Stimulated activated CD8-positive, alpha-beta memory T cell treated with anti-CD3 and anti-CD28 coated beads, Interleukin-15, amount 100 ng/mL, for 4 hours (primary cell): ENCODE measurements around the gene MTMR10.

Experiments
- DNase-seq, 2 donors: peaks; one replicate each; pipeline ENCODE4 v3.0.0-alpha.2; 2020; ENCODE audit warnings: low read depth in 2 of 2

Gene MTMR10, protein sequence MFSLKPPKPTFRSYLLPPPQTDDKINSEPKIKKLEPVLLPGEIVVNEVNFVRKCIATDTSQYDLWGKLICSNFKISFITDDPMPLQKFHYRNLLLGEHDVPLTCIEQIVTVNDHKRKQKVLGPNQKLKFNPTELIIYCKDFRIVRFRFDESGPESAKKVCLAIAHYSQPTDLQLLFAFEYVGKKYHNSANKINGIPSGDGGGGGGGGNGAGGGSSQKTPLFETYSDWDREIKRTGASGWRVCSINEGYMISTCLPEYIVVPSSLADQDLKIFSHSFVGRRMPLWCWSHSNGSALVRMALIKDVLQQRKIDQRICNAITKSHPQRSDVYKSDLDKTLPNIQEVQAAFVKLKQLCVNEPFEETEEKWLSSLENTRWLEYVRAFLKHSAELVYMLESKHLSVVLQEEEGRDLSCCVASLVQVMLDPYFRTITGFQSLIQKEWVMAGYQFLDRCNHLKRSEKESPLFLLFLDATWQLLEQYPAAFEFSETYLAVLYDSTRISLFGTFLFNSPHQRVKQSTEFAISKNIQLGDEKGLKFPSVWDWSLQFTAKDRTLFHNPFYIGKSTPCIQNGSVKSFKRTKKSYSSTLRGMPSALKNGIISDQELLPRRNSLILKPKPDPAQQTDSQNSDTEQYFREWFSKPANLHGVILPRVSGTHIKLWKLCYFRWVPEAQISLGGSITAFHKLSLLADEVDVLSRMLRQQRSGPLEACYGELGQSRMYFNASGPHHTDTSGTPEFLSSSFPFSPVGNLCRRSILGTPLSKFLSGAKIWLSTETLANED

DNA sequence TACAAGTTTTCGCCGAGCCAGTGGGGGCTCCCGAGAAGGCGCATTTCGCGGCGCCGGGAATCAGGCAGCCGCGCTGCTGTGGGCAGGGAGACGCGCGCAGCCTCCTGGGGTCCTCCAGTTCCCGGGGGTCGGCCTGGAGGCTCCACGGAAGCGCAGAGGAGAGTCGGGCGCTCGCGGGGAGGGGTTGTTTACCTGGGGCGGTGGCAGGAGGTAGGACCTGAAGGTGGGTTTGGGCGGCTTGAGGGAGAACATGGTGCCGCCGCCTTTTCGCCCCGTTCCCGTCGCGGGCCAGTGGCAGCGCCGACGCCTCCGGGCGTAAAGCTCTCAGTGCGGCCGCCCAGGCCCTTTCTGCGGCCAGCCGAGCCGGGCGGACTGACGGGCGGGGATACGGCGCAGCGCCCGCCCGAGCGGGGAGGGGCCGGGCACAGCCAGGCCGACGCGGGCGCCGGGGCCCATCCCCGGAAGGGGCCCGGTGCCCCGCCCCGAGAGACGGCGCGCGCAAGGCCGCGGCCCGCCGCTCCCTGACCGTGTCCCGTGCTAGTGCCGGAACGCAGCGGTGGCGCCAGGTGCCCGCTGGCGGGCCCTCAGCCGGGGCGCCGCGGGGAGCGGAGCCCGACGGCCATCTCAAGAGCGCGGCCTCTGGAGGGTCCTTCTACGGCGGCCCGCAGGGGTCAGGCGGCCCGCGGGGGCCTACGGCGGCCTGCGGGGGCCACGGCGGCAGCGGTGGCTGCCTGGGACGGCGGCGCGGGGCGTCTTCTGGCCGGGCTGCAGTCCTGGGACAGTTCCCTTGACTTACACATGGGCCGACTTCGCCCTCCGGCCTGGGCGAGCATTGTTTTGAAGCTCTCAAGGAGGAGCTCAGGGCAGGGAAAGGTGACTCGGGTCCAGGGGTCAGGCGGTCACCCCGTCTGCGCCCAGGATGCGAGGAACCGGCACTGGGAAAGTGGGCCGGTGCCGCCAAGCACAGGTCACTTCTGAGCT lies at the start of gene MTMR10:
MTMR10 (minus strand) TSS at position 374 of the 981 bp plus-strand sequence; CDS start at position 252, 122 bp downstream.
- DNase-seq = peak; percentile 23 to 57

DNA sequence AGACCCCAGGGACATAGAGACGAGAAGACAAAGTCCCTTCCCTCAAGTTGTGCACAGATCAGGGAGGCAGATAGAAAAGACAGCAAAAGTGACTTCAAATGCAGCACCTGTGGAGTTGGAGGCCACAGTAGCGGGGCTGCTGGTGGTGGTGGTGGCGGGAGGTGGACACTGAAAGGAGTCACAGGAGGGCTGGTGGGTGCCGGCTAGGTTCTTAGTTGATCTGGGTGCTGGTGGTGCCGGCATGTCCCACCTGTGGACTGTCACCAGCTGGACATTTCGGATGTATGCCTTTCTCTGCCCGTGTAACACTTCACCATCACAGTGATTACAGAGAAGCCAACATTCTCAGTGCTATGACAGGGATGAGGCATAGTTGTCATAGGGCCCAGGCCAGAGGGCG lies 49.2 kb upstream of the MTMR10 start:
- DNase-seq = no peak

DNA sequence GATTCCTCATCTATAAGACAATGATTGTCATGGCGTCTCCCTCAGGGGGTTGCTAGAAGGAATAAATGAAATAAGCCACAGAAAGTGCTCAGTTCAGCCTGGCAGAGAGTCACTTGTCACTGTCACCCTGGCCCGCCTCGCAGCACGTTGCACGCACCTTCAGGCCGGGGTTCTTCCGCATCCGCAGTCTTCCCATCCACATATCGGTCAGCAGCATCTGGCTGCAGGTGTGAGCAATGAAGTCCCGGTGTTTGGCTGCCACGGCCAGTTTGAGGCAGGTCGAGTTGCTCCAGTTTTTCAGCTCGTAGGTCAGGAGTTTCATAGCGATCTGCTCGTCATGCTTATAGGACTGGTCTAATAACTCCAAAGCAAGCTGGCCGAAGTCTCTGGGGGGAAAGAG lies 48.5 kb upstream of the MTMR10 start:
- DNase-seq = no peak

DNA sequence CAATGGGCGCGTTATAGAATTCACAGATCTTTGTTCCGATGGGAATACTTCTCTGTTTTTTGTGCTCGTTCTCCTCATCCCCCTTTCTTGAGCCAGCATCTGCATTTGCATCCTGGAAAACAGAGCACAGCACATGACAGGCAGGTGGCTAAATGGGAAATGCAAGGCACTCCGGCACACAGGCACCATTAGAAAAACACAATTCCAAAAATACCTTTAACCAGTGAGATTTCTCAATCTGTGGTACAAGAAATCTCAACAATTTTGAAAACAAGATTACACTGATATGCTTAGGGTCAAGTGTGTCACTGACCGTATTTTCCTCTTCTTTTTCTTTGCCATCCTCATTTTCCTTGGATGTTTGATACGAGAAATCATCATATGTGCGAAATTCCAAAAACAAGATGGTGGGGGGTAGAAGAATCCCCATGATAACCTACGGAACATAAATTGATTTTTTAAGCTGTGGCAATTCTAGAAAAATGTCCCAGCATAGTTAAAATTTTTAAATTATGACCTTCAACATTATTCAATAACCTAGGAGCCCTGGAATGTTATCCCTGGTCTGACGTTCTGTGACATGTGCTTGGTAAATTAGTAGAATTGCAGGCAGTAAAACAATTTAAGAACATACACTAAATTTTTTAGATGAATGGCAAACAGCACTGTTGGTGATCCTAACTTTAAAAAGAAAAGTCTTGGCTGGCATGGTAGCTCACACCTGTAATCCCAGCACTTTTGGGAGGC lies 46.5 kb upstream of the MTMR10 start:
- no peak for DNase-seq

DNA sequence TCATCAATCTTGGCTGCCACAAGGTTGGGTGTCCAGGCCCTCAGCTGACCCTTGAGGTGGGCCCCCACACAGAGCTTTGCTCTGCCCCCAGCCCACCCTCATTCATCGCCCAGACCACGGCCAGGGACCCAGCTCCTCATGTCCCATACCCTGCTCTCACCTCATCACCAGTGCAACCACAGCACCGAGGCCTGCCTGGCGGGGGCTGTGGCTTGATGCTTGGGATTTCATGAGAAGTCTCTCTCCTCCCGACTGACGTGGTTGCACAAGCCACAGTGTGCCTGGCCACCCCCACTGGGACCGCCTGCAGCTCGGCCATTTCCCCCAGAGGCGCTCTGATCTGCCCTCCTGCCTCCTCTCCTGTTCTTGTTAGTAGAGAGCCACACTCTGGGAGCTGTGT lies 45.4 kb upstream of the MTMR10 start:
- no peak for DNase-seq

DNA sequence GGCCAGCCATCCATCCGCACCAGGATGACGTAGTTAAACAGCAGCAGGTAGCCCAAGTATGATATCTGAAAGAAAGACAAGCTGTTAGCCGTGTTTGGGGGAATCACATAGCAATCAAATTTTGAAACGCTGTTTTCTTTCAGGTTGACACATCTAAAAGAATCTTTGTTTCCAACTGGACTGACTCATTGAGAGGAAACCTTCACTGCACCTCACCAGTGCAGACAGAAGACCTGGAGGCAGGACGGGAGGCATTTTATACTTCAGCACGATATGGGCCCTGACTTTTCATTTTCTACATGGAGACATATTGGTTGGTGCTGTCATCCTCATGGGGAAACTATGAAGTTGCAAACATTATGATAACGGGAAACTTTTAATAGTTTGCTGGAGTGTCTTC lies 44.2 kb upstream of the MTMR10 start:
- no peak for DNase-seq

DNA sequence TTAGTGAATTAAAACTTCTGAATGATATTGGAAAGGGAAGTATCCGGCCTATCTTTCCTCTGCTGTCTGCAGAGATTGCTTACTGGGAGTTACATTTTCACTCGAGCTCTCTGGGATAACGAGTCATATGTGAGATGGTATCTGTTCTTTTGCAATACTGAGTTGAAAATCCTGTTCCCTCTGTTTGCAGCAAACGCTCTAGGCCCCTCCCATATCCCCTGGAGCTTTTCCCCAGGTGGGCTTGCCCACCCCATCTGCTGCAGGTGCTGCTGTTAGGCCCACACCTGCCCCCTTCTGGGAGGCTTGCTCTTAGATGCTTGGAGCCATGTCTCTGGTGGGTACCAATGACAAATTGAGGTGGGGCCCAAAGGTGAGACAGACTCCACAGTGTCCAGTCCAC lies 42.7 kb upstream of the MTMR10 start:
- no peak for DNase-seq

DNA sequence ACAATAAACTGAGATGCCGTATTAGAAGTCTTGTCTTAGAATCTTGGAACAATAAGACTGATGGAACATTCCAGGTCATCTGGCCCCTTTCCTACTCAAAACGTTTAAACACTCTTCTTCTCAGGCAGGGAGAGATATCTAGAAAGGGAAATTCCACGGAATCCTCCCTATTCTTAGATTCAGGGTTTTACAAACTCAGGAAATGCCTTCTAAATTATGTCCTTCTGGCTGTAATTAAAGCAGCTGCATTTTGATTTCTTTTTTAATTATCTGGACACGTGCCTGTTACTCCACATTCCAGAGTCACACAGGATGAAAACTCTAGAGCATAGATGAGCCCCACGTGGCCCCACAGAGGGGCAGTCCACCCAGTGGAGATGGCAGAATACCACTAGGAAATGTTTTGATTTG lies 41.5 kb upstream of the MTMR10 start:
- DNase-seq = no peak

DNA sequence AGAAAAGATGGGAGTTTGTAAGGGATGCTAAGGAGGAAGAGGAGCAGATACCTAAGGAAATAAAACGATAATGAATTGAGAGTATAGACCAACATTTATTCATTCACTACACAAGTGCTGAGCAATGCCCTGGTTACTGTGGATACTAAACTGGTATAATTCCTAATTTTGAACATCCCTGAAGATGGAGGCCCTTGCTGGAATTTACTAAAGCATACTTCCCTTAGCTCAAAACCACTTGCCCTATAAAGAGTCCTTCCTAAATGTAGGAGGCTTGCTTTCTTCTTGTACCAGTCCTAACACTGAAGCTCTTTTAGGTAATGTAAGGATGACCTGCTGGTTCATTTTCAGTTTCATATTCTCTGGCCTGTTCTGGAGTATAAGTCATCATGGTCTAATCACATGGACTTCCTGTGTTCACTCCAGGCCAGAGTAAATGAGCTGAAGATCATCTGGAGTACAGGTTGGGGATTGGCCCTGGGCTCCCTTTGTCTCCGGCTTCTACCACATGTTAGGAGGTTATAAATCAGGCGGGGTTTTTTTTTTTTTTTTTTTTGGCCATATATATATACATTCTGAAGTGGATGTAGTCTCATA lies 40.1 kb upstream of the MTMR10 start:
- DNase-seq = no peak

DNA sequence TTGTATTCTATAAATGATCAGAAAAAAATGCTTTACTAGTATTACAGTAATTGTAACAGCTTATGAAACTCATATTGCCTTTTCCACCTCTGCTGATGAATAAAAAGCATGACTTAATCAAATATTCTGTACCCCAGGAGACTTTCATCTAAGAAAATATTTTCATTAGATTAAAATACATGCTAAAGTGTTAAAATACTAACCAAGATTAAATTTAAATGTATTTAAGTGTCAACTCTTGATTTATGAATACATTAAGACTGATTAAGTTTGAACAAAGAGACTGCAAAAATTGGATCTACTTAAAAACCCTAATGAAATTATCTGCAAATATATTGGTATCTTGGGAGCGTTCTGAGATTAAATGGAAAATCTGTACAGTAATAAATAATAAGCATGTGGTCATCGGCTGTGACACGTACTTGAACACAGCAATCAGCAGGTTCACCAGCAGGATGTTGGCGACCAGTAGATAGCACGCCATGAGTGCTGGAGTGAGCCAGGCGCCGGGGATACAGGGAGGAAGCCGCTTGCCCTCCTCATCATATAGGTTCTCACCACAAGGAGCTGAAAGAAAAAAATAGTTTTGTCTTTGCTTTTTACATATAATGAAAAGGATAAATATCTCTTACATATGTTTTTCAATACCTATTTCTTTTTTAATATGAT lies 36.6 kb upstream of the MTMR10 start:
- DNase-seq = no peak

DNA sequence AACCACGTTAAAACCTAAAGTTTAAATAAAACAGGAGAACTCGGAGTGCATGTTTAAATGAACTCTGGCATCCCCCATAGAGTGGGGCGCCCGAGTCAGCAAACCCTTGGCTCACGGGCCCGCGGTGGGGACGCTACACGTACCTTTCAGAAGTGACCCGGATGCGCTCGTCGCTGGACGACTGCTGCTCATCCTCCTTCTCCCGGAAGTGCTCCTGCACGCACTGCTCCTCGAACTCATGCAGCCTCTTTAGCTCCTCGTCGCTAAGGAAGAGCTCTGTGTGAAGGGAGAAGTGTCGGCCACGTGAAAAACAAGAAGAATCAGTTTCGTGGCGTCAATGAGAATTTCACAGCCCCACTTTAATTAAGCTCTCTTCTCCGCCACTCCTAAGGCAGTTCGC lies 34.6 kb upstream of the MTMR10 start:
- no peak for DNase-seq

DNA sequence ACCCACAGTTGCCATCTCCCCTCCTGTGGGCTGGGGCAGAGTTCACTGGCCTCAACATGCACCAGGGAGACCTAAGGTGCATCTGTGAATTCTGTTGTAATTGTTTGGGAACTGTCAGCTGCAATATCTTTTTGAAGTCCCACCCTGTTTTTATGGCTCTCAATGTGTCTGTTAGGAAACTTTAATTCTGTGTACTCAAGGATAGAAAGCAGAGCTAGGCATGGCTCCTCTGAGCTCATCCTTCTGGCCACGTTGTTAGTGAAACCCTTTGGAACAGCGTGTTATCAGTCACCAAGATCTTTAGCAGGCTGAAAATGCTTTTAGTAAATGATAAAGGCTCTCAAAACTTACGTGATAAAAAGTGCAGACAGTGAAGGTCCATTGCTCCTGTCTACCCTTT lies 33.6 kb upstream of the MTMR10 start:
- no peak for DNase-seq

DNA sequence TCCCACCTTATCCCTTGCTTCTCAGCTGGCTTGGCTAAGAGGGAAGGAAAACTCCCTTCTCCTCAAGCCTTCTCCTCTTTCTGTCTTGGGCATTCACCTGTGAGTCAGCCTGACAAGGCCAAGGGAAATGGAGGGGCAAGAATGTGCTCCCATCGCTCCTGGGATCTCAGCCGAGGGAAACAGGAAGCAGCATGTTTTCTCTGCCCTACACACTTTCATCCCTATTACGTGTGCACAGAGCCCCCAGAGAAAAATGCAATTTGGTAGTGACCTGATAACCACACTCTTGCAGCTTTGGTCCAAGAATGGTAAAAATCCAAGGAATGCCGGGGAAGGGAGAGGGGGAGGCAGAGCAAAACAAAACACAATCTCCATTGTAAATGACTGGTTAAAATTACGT lies 32.9 kb upstream of the MTMR10 start:
- DNase-seq = no peak

DNA sequence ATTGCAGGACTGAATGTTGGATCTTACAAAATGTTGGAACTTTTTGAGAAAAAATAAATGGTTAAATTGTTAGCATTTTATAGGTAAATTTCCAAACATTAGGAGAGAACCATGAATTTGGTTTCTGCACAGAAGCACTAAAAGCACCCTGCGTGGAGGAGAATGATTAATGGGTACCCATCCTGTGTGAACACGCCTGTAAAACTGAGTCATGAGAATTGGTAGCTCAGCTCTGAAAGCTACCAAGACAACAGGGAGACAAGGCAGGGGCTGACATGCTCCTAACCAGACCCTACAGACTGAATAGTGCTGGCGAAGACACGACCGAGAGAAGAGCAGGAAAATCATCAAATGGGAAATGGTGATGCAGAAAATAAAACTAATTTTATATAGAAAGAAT lies 32.4 kb upstream of the MTMR10 start:
- no peak for DNase-seq

DNA sequence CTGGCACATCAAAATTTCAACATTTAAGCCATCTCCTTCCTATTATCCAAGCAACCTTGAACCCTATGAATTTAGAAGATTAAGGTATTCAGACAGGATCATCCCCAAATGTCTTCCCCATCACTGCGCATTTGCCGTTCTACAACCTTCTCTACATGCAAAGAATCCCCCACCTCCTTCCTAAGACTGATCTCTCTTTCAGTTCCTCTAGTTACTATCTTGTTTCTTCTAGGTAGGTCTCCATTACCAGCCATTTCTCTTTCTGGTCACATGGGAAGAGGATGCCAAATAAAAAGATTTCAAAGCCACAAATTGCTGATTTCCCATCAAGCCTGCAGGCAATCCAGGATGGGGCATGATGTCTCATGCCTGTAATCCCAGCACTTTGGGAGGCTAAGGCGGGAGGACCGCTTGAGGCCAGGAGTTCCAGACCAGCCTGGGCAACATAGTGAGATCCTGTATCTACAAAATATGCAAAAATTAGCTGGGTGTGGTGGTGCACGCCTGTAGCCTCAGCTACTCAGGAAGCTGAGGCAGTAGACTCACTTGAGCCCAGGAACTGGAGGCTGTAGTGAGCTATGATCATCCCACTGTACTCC lies 29.7 kb upstream of the MTMR10 start:
- no peak for DNase-seq

DNA sequence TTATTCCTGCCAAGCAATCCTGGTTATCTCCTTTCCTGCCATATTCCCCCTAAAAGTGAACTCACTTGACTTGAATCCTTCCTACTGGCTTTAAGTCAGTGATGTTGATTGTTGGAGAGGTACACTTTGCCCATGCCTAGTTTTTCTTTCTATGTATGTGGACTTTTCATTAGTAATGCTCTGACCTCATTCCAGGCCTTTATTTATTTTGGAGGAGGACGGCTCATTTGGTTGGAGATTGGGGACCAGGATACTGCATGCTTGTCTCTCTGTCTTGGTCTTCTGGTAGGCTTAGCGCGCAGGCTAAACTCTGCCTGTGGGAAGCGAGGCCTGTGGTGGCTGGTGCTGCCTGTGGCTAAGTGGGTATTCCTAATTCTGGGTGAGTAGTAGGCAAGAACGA lies 29.1 kb upstream of the MTMR10 start:
- no peak for DNase-seq

DNA sequence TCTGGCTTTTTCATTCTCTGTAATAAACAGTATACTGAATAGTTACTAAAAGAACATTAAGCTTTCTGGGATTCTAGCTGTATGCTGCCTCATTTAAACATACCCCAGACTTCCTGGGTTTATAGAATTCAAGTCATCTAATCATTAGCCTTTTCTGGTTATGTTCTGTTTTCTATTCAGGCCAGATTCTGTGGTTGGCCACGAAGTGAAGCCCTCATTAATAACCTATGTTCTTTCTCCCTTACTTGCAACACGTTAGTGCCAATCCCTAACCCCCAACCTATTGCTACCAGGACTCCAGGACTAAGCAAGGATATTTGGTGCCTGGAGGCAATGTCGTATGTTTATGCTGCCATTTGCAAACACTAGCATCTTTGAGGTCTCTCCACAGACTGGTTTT lies 28.6 kb upstream of the MTMR10 start:
- no peak for DNase-seq

DNA sequence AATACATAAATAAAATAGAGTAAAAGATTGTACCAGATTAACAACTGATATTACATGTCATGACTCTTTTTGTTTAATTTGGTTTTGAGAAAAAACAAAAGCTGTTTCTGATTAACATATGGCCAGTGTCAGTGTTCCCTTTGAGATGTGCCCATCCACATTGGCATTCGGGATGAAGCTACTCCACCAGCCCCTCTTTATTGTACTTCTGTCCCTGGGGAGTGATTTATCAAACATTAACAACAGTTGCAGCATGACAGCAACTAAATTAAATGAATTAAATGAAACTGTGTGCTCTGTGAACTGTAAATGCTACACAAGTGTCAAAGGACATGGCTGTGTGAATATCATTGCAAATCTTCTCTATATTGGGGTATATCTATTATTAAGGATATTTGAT lies 25.9 kb upstream of the MTMR10 start:
- DNase-seq = no peak

DNA sequence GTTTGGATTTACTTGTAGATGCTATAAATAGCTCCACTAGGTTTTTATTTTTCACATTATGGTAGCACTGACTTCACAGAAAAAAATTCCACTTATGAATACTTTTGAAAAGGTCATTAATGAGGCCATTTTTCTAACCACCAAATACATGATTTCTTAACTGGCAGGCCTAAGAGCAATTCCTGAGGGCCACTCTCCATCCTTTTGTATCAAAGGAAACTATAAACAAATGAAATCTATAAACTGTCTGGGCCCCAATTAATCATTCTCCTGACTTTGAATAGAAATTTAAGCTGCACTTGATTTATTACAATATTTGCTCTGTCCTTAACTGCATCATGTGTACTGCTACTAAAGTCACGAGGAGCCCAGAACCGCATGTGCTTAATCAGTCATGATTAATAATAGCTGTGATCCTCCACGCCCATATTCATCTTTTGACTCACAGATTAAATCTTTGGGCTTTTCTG lies 25.1 kb upstream of the MTMR10 start:
- DNase-seq = no peak

DNA sequence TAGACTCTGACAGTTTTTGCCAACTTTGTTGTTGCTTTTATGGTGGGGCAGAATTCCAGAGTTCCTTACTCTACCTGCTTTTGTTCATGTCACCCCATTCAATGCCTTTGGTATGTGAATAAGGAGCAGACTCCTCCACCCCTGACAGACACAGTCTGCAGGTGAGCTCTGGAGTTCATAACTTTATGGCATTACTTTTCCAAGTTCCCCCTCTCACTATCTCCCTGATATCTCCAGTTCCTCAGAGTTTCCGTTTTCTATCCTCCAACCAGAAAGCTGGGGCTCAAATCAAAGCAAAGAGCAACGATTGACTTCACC lies 23.1 kb upstream of the MTMR10 start:
- no peak for DNase-seq
